ENCODE results near the gene MTMR8. TPM values are rescaled to one million over a fixed set of nuclear protein-coding genes. Genes with fewer than 3 reads are reported as not detected.

Gene MTMR8
- total RNA-seq, 1 donor from 2014 or later: 2.7 TPM

GRCh38 chrX:64377753-64378152 lies 17.5 kb downstream of the MTMR8 start:
- Mint-ChIP-seq H3K27me3 (no peaks in the 10 kb centered on the region), H3K4me1 (no peaks in the 10 kb centered on the region), H3K4me3 (no peak overlapping the region), H3K27ac (no peak overlapping the region), H3K9me3 (peaks cover 7% of the 10 kb centered on the region), H3K36me3 (ENCODE audit: low read depth) (peaks cover 11% of the 10 kb centered on the region)
- intact Hi-C loops (cut with micrococcal nuclease): no loop called here
- DNase-seq: no peak

GRCh38 chrX:64352081-64352480 lies 43.2 kb downstream of the MTMR8 start:
- peaks cover 32% of the 10 kb centered on the region for H3K36me3 Mint-ChIP-seq (ENCODE audit: low read depth)
- H3K27ac Mint-ChIP-seq: no peak overlapping the region
- no peak overlapping the region for H3K4me3 Mint-ChIP-seq
- intact Hi-C loops (cut with micrococcal nuclease): no loop called here
- no peaks in the 10 kb centered on the region for H3K27me3 Mint-ChIP-seq
- DNase-seq: no peak
- H3K9me3 Mint-ChIP-seq: peaks cover 3% of the 10 kb centered on the region
- no peaks in the 10 kb centered on the region for H3K4me1 Mint-ChIP-seq

GRCh38 chrX:64350521-64350920 lies 44.7 kb downstream of the MTMR8 start:
- H3K27ac Mint-ChIP-seq: no peak overlapping the region
- H3K4me3 Mint-ChIP-seq: no peak overlapping the region
- intact Hi-C loops (cut with micrococcal nuclease): no loop called here
- H3K4me1 Mint-ChIP-seq: no peaks in the 10 kb centered on the region
- H3K27me3 Mint-ChIP-seq: no peaks in the 10 kb centered on the region
- no peak for DNase-seq
- H3K9me3 Mint-ChIP-seq: peaks cover 3% of the 10 kb centered on the region
- H3K36me3 Mint-ChIP-seq (ENCODE audit: low read depth): peaks cover 33% of the 10 kb centered on the region

- no peak for DNase-seq
- Mint-ChIP-seq H3K36me3 (ENCODE audit: low read depth) (peaks cover 30% of the 10 kb centered on the region), H3K9me3 (peaks cover 3% of the 10 kb centered on the region), H3K4me3 (no peak overlapping the region), H3K4me1 (no peaks in the 10 kb centered on the region), H3K27ac (no peak overlapping the region), H3K27me3 (no peaks in the 10 kb centered on the region)
- intact Hi-C loops (cut with micrococcal nuclease): no loop called here
Observed at GRCh38 chrX:64350047-64350446, 45.2 kb downstream of the MTMR8 start.

DNA sequence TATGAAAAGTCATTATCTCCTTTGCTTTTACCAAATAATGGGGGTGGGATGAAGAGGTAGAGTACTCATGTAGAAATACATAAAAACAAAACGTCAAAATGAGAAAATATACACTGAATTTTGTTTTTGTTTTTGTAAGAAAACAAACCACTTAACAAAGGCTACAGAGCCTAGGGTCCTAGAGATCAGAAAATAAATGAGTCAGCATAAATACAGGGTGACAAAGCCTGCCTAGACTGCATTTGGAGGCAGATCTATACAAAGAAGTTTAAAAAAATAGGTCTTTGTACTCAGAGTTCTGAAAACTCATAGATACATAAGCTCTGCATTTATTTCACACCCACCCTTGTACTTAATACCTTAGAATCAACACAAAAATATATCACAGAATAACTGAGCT lies 52.4 kb downstream of the MTMR8 start:
- Mint-ChIP-seq H3K4me1 (no peaks in the 10 kb centered on the region), H3K27me3 (no peaks in the 10 kb centered on the region), H3K36me3 (ENCODE audit: low read depth) (peaks cover 14% of the 10 kb centered on the region)

DNA sequence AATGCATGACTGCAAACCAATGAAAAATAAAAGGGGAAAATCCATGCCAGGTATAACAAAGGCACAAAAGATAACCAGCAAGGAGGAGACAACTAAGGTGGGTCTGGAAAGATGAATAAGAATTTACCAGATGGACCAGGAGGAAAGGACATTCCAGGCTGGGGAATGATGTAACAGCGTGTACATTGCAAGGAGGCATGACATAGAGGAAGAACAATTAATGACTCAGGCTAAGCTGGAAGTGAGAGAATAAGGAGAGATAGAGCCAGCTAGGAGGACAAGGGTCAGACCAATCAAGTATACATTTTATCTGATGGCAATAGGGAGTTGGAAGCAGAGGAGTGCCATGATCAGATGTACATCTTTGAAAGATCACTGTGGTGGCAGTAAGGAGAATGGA lies 57.0 kb downstream of the MTMR8 start:
- no peak for DNase-seq
- no peaks in the 10 kb centered on the region for H3K27me3 Mint-ChIP-seq
- H3K4me1 Mint-ChIP-seq: no peaks in the 10 kb centered on the region
- intact Hi-C loops (cut with micrococcal nuclease): no loop called here
- peaks cover 12% of the 10 kb centered on the region for H3K36me3 Mint-ChIP-seq (ENCODE audit: low read depth)
- no peak overlapping the region for H3K4me3 Mint-ChIP-seq
- H3K27ac Mint-ChIP-seq: no peak overlapping the region
- no peaks in the 10 kb centered on the region for H3K9me3 Mint-ChIP-seq

More for the DNA sequence above, 52.4 kb downstream of the MTMR8 start:
- Mint-ChIP-seq H3K4me3 (no peak overlapping the region), H3K27ac (no peak overlapping the region), H3K9me3 (no peaks in the 10 kb centered on the region)
- intact Hi-C loops (cut with micrococcal nuclease): no loop called here
- no peak for DNase-seq

DNA sequence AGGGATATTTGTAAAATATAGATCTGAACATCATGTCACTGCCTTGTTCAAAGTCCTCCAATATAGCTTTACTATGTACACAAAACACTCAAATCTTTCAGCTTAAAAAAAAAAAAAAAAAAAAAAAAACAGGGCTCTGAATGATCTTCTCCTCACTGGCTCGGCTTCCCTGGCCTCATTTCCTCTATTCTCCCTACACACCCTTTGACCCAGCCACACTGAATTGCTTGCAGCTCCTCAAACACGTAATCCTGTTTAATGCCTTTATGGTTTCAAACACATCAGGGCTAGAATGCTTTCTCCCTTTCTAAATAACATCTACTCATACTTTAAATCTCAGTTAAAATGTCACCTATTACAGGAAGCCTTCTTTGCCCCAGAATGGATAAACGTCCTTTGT lies 60.8 kb downstream of the MTMR8 start:
- Mint-ChIP-seq H3K4me1 (no peaks in the 10 kb centered on the region), H3K27ac (no peak overlapping the region), H3K9me3 (no peaks in the 10 kb centered on the region), H3K36me3 (ENCODE audit: low read depth) (peaks cover 10% of the 10 kb centered on the region), H3K4me3 (no peak overlapping the region), H3K27me3 (no peaks in the 10 kb centered on the region)
- intact Hi-C loops (cut with micrococcal nuclease): no loop called here
- DNase-seq: no peak

GRCh38 chrX:64330284-64330683 lies 65.0 kb downstream of the MTMR8 start:
- H3K36me3 Mint-ChIP-seq (ENCODE audit: low read depth): peaks cover 20% of the 10 kb centered on the region
- H3K27me3 Mint-ChIP-seq: no peaks in the 10 kb centered on the region
- DNase-seq: no peak
- H3K4me1 Mint-ChIP-seq: no peaks in the 10 kb centered on the region
- no peaks in the 10 kb centered on the region for H3K9me3 Mint-ChIP-seq
- H3K4me3 Mint-ChIP-seq: no peak overlapping the region
- intact Hi-C loops (cut with micrococcal nuclease): no loop called here
- H3K27ac Mint-ChIP-seq: no peak overlapping the region

- no peak overlapping the region for H3K27ac Mint-ChIP-seq
- H3K4me3 Mint-ChIP-seq: no peak overlapping the region
- no peak for DNase-seq
- intact Hi-C loops (cut with micrococcal nuclease): no loop called here
- peaks cover 8% of the 10 kb centered on the region for H3K9me3 Mint-ChIP-seq
- no peaks in the 10 kb centered on the region for H3K27me3 Mint-ChIP-seq
- no peaks in the 10 kb centered on the region for H3K4me1 Mint-ChIP-seq
- peaks cover 36% of the 10 kb centered on the region for H3K36me3 Mint-ChIP-seq (ENCODE audit: low read depth)
Observed at GRCh38 chrX:64321507-64321906, 73.7 kb downstream of the MTMR8 start.

GRCh38 chrX:64313624-64314023 lies 81.6 kb downstream of the MTMR8 start:
- H3K4me3 Mint-ChIP-seq: no peak overlapping the region
- H3K27me3 Mint-ChIP-seq: no peaks in the 10 kb centered on the region
- no peaks in the 10 kb centered on the region for H3K36me3 Mint-ChIP-seq (ENCODE audit: low read depth)
- no peaks in the 10 kb centered on the region for H3K9me3 Mint-ChIP-seq
- no peaks in the 10 kb centered on the region for H3K4me1 Mint-ChIP-seq
- H3K27ac Mint-ChIP-seq: no peak overlapping the region
- intact Hi-C loops (cut with micrococcal nuclease): no loop called here
- no peak for DNase-seq

- H3K4me3 Mint-ChIP-seq: no peak overlapping the region
- intact Hi-C loops (cut with micrococcal nuclease): no loop called here
- H3K27ac Mint-ChIP-seq: no peak overlapping the region
- H3K9me3 Mint-ChIP-seq: peaks cover 5% of the 10 kb centered on the region
- DNase-seq: no peak
- no peaks in the 10 kb centered on the region for H3K27me3 Mint-ChIP-seq
- H3K36me3 Mint-ChIP-seq (ENCODE audit: low read depth): no peaks in the 10 kb centered on the region
- H3K4me1 Mint-ChIP-seq: no peaks in the 10 kb centered on the region
Observed at GRCh38 chrX:64306712-64307111, 88.5 kb downstream of the MTMR8 start.

DNA sequence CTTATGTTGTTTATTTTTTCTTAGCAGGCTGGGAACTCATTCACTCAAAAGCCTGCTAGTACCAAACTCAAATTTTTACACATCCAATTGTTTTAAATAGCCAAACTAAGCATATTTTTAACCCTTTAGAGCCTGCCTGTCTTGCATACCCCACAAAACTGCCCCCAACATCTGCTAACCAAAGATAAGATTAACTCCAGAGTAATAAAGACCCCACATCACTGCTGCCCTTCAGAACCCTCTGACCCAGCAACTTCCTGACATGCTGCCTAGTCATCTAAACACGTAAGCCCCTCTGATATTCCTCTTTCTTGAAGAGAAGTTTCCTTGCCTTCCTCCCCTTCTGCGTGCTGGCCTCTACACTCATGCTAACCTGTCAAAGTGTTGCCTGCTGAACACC lies 104.1 kb downstream of the MTMR8 start:
- Mint-ChIP-seq H3K36me3 (ENCODE audit: low read depth) (no peaks in the 10 kb centered on the region), H3K4me1 (no peaks in the 10 kb centered on the region), H3K27ac (no peak overlapping the region), H3K27me3 (no peaks in the 10 kb centered on the region), H3K4me3 (no peak overlapping the region), H3K9me3 (no peaks in the 10 kb centered on the region)
- intact Hi-C loops (cut with micrococcal nuclease): no loop called here
- no peak for DNase-seq

DNA sequence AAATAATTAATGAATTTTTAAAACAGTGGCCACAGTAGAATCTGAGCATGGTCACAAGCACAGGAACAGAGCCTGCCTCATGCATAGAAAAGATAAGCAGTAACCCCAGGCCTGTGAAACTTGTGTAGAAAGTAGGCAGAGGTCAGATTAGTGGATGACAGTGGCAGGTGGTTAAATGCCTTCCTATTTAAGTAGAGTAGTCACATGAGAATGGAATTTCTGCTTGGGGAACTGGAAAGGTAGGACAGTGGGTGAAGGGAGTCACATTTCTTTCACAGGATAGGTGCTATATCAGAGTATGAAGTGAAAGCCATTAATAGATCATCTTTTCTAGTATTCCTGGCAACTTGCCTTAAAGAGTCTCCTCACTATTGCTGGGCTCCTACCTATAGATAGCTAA lies 130.0 kb downstream of the MTMR8 start:
- H3K4me3 Mint-ChIP-seq: no peak overlapping the region
- intact Hi-C loops (cut with micrococcal nuclease): no loop called here
- H3K27me3 Mint-ChIP-seq: no peaks in the 10 kb centered on the region
- H3K9me3 Mint-ChIP-seq: no peaks in the 10 kb centered on the region
- peaks cover 2% of the 10 kb centered on the region for H3K36me3 Mint-ChIP-seq (ENCODE audit: low read depth)
- no peak overlapping the region for H3K27ac Mint-ChIP-seq
- no peak for DNase-seq
- no peaks in the 10 kb centered on the region for H3K4me1 Mint-ChIP-seq

DNA sequence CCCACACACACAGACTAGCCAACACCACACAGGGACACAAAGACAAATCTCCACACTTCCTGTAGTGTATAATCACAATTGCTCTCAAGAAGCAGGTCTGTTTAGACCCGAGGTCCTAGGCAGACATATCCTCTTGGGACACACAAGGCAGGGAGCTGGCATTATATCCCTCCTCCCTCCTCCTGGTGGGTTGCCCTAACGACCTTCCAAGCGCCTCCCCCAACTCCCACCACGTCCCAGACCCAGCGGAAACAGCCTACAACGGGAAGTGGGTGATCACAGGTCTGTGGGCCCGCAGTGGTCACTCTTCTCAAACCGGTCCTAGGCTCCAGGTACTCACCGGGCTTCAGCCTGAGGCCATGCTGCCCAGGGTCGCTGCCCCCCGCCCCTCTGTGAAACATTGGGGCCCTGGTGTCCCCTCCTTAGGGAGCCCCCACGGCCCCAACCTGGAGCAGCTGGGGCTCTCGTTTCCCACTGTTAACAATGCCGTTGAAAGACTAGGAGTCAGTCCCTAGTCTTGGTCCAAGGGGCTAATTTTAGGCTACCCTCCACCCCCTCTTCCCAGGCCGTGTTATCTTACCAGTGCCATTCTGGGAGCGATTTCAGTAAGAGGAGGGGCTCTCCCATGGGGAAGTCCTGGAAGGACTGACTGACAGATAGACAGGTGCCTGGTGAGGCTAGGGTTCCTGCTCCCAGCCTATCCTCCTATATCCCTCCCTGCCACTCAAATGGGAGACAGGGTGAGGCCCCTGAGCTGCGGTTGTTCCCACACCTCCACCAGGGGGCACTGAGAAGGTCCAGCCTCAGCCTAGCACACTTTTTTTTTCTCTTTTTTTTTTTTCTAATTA lies 164.9 kb downstream of the MTMR8 start, which contains the start of gene ASB12:
ASB12 (minus strand) TSS at position 485 of the 848 bp plus-strand sequence. CDS start 4,957 bp downstream, outside the sequence.
- intact Hi-C loops (cut with micrococcal nuclease): no loop called here
- DNase-seq: no peak
- no peaks in the 10 kb centered on the region for H3K36me3 Mint-ChIP-seq (ENCODE audit: low read depth)
- no peaks in the 10 kb centered on the region for H3K4me1 Mint-ChIP-seq
- H3K9me3 Mint-ChIP-seq: no peaks in the 10 kb centered on the region
- no peak within 1 kb of the TSS for H3K27ac Mint-ChIP-seq
- no peaks in the 10 kb centered on the region for H3K27me3 Mint-ChIP-seq
- H3K4me3 Mint-ChIP-seq: no peak within 1 kb of the TSS

DNA sequence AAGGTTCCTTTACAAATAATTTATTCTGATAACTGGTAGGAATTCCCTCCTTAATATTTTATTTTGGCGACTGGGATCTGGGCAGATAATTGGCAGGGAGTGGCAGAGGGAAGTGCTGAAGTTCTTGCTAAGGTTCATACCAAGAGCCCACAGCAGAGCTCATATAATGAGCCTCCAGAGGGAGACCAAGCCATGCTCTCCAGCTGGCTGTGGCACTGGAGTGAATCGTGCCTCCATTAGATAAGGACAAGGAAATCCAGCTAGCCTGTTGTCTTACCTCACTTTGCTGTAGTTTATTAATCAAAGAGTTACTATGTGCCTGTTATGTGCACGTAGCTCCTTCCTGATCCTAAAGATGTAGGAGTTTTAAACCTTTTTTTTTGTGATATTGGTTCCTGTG lies 166.1 kb downstream of the MTMR8 start:
- Mint-ChIP-seq H3K27me3 (no peaks in the 10 kb centered on the region), H3K27ac (no peak overlapping the region), H3K9me3 (no peaks in the 10 kb centered on the region), H3K36me3 (ENCODE audit: low read depth) (no peaks in the 10 kb centered on the region), H3K4me3 (no peak overlapping the region), H3K4me1 (no peaks in the 10 kb centered on the region)
- intact Hi-C loops (cut with micrococcal nuclease): no loop called here
- no peak for DNase-seq

Measured in activated CD4-positive, alpha-beta T cell treated with anti-CD3 and anti-CD28 coated beads, Interleukin-2, amount 10 ng/mL, durations not matched to agents 24 days and 14 days (primary cell).